ENCODE data around the gene PPAT. TPM values are rescaled to one million over a fixed set of nuclear protein-coding genes. Genes with fewer than 3 reads are reported as not detected.

The PPAT gene
- total RNA-seq: 11.7 and 14.1 TPM in 2 replicates

GRCh38 chr4:56435140-56435926 lies at the start of gene PPAT:
Gene PPAT, minus strand, starts transcription at chr4:56435615. Its CDS starts 138 bp downstream, at chr4:56435477.

DNA sequence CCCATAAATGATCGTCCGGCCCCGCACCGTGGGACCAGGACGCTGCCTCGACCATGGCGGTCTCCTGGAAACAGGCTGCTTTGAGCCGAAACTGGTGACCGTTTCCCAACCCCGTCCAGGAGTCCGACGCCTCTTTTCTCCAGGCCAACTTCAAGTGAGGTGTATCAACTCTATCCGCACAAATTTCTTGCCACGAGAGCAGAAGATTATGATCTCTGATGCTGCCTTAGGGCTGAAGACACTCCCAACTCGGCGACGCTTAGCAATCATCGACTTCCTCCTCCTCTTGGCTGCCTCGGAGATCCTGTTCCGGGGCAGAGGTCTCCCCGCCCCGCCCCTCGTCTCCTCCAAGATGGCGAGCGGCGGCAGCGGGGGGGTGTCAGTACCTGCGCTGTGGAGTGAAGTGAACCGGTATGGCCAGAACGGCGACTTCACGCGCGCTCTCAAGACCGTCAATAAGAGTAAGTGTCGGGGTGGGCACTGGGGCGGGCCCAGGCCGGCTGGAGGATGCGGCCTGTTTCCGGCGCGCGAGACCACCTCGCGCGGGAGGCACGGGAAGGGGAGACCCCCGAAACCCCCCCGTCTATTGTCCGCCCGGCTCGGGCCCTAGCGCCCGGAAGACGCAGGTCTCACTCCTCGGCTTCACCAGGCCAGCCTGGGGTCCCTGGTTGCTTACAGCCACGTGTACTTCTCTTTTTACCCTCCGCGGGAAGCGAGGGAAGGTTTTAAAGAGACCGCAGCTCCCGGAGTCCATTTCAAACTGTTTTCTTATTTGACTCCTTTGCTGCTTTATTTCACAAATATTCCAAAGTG lies 32.1 kb upstream of the PPAT start, which contains the start of gene SRP72:
SRP72 (plus strand) TSS at position 334 of the 813 bp plus-strand sequence; CDS start at position 353, 19 bp downstream.

GRCh38 chr4:56387023-56388001 lies 48.1 kb downstream of the PPAT start, which contains the start of gene AASDH:
Gene AASDH, minus strand, starts transcription at chr4:56387491. Its CDS starts 3,192 bp downstream, at chr4:56384299.

Other genes with a start within 250 kb of the PPAT start
- gene AASDH, start 48.1 kb downstream of the PPAT start, total RNA-seq: 13.3 and 17.6 TPM in 2 replicates
- 48.7 and 51.2 TPM in 2 replicates for gene PAICS, start 645 bp upstream of the PPAT start, total RNA-seq
- gene SRP72, start 32.0 kb upstream of the PPAT start, total RNA-seq: 66.4 and 75.5 TPM in 2 replicates
- gene ARL9, start 70.2 kb upstream of the PPAT start, total RNA-seq: 0.07 TPM in 2 replicates
- 0.26 and 0.50 TPM in 2 replicates for gene HOPX, start 245.7 kb upstream of the PPAT start, total RNA-seq

All from smooth muscle cell of the pulmonary artery (primary cell).